ENCODE data around the gene ZNF618.

The ZNF618 gene

GRCh38 chr9:114025196-114025753 is 149.2 kb downstream of the ZNF618 start:
- Histone ChIP-seq H3K36me3 (peaks cover 32 to 51% (median 38%) of the 10 kb centered on the region in 3 donors), H3K9me3 (peaks cover 0 to 16% (median 0%) of the 10 kb centered on the region in 3 donors), H3K4me3 (no peak overlapping the region), H3K27me3 (no peaks in the 10 kb centered on the region), H3K27ac (no peak overlapping the region), H3K4me1 (no peaks in the 10 kb centered on the region)
- TF ChIP-seq, protein P1, sequence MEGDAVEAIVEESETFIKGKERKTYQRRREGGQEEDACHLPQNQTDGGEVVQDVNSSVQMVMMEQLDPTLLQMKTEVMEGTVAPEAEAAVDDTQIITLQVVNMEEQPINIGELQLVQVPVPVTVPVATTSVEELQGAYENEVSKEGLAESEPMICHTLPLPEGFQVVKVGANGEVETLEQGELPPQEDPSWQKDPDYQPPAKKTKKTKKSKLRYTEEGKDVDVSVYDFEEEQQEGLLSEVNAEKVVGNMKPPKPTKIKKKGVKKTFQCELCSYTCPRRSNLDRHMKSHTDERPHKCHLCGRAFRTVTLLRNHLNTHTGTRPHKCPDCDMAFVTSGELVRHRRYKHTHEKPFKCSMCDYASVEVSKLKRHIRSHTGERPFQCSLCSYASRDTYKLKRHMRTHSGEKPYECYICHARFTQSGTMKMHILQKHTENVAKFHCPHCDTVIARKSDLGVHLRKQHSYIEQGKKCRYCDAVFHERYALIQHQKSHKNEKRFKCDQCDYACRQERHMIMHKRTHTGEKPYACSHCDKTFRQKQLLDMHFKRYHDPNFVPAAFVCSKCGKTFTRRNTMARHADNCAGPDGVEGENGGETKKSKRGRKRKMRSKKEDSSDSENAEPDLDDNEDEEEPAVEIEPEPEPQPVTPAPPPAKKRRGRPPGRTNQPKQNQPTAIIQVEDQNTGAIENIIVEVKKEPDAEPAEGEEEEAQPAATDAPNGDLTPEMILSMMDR (IDR thresholded peaks at IDR 0.05), result no peak
- intact Hi-C loops (cut with DNase I; ENCODE audit: low total_unique reads), result no loop called here
- no peak for DNase-seq

DNA sequence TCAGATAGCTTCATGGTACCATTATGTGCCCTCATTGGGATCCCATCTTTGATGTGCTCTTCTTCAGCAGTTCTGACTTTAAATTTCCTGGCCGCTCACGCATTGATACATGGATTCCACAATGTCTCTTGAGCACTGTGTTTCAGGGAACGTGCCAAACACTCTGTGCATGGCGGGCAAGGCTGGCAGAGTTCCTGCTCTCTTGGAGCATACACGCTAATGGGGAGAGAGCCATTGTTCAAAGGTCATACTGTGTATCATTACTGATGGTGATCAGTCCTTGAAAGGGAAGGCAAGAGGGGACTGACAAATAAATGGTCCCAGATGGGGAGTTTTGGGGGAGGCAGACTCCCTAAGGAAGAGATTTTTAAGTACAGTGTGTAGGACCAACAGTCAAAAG is 149.7 kb downstream of the ZNF618 start:
- intact Hi-C loops (cut with DNase I; ENCODE audit: low total_unique reads), result no loop called here
- peak in 1 of 2 donors; percentile 13 for DNase-seq
- TF ChIP-seq, protein P1 (IDR thresholded peaks at IDR 0.05), result no peak
- Histone ChIP-seq H3K27me3 (no peaks in the 10 kb centered on the region), H3K9me3 (peaks cover 0 to 16% (median 0%) of the 10 kb centered on the region in 3 donors), H3K36me3 (peaks cover 31 to 47% (median 43%) of the 10 kb centered on the region in 3 donors), H3K4me1 (no peaks in the 10 kb centered on the region), H3K4me3 (no peak overlapping the region), H3K27ac (no peak overlapping the region)

DNA sequence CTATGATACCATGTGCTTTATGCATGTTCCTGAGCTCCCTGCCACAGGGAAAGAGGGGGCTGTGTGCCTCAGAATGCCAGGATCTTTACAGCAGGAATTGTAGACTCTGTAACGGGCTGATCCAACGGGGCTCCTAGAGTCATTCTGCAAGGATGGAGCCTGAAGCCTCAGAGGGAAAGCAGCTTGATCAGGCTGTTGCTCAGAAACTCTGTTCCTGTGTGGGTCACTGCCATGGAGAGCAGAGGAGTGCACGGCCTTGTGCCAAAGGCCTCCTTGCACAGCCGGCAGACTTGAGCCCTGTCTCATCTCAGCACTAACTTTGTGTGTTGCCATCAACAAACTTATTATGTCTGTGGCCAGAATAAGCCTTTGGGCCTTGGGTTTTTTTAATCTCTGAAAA is 150.2 kb downstream of the ZNF618 start:
- H3K4me3 ChIP-seq, result no peak overlapping the region
- peaks cover 31 to 48% (median 47%) of the 10 kb centered on the region in 3 donors for H3K36me3 ChIP-seq
- no peaks in the 10 kb centered on the region for H3K27me3 ChIP-seq
- H3K9me3 ChIP-seq, result peaks cover 0 to 16% (median 0%) of the 10 kb centered on the region in 3 donors
- H3K27ac ChIP-seq, result no peak overlapping the region
- H3K4me1 ChIP-seq, result no peaks in the 10 kb centered on the region
- DNase-seq, result peak in 1 of 2 donors; percentile 32
- intact Hi-C loops (cut with DNase I; ENCODE audit: low total_unique reads), result no loop called here
- TF ChIP-seq, protein P1 (IDR thresholded peaks at IDR 0.05), result no peak

DNA sequence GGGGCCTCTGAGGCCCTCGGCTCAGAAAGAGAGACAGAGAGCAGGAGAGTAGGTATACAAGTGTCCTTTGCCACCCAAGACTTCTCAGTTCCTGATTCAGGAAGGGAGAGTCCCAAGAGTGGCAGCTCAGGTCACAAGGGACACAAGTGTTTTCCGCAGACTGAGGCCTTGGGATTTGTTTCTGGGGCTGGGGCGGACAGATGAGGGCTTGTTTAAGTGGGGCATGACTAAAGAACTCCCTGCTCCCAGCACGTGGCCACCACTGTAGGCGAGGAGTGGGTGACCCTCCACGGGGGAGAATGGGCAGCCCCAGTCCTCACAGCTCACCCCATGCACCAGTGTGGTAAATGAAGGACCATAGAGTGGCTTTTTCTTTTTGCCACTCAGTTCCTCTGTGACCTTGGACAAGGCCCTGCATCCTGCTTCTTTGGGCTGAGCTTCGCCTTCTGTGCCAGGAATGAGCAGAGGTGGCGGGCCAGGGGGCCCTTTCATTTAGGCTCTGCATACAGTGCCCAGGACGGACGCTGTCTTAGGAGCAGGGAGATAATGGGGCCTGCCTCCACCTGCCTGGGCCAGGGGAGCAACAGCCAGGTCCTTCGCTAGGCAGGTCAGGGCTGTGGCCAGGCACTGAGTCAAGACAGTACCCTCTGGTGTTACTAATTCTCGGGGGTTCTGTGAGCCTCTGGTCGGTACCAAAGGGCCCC is 151.2 kb downstream of the ZNF618 start:
- no peak overlapping the region for H3K4me3 ChIP-seq
- intact Hi-C loops (cut with DNase I; ENCODE audit: low total_unique reads), result no loop called here
- H3K9me3 ChIP-seq, result peaks cover 0 to 16% (median 0%) of the 10 kb centered on the region in 3 donors
- H3K4me1 ChIP-seq, result peaks cover 0 to 4% (median 3%) of the 10 kb centered on the region in 4 donors
- no peak overlapping the region for H3K27ac ChIP-seq
- H3K36me3 ChIP-seq, result peaks cover 23 to 49% (median 42%) of the 10 kb centered on the region in 3 donors
- DNase-seq, result peak in 1 of 2 donors; percentile 53
- H3K27me3 ChIP-seq, result no peaks in the 10 kb centered on the region
- TF ChIP-seq, protein P1 (IDR thresholded peaks at IDR 0.05), result no peak

- Histone ChIP-seq H3K4me3 (no peak overlapping the region), H3K4me1 (peaks cover 0 to 9% (median 4%) of the 10 kb centered on the region in 4 donors), H3K27ac (no peak overlapping the region), H3K36me3 (peaks cover 22 to 55% (median 40%) of the 10 kb centered on the region in 3 donors), H3K9me3 (peaks cover 0 to 10% (median 0%) of the 10 kb centered on the region in 3 donors), H3K27me3 (no peaks in the 10 kb centered on the region)
- intact Hi-C loops (cut with DNase I; ENCODE audit: low total_unique reads), result no loop called here
- DNase-seq, result peak in 1 of 2 donors; percentile 24
- TF ChIP-seq, protein P1 (IDR thresholded peaks at IDR 0.05), result no peak
Observed at GRCh38 chr9:114027863-114028465, 151.9 kb downstream of the ZNF618 start.

Measured in tibial artery (tissue), 4 donors.